Central memory CD8-positive, alpha-beta T cell (primary cell): ENCODE measurements around the gene SKI.

Source experiments
- ATAC-seq: fragments of 150-1000 bp; cut with Tn5 transposase; replicated peaks from 2 replicates; pipeline ENCODE4 v1.10.0; 2022; ENCODE audit warnings: mild to moderate bottlenecking, moderate FRiP score, moderate number of reproducible peaks; ENCODE audit not compliant: poor library complexity, severe bottlenecking; ENCODE audit errors: extremely low read depth
- DNase-seq, 2 donors: peaks; one replicate each; pipeline ENCODE4 v3.0.0; 2021; ENCODE audit warnings: low spot score in 2 of 2
- H3K27ac Mint-ChIP-seq: one replicate; pipeline ENCODE4 v1.8.0; 2022; ENCODE audit warnings: low read depth, mild to moderate bottlenecking, moderate library complexity, mixed read lengths
- H3K27me3 Mint-ChIP-seq: one replicate; pipeline ENCODE4 v1.8.0; 2022; ENCODE audit warnings: mixed read lengths
- H3K36me3 Mint-ChIP-seq: one replicate; pipeline ENCODE4 v1.8.0; 2022; ENCODE audit warnings: mild to moderate bottlenecking, moderate library complexity, mixed read lengths; ENCODE audit not compliant: insufficient read depth
- H3K4me1 Mint-ChIP-seq: one replicate; pipeline ENCODE4 v1.8.0; 2022; ENCODE audit warnings: mixed read lengths
- H3K4me3 Mint-ChIP-seq: one replicate; pipeline ENCODE4 v1.8.0; 2022; ENCODE audit warnings: mild to moderate bottlenecking, moderate library complexity, mixed read lengths
- H3K9me3 Mint-ChIP-seq: one replicate; pipeline ENCODE4 v1.8.0; 2022; ENCODE audit warnings: mixed read lengths

SKI gene

DNA sequence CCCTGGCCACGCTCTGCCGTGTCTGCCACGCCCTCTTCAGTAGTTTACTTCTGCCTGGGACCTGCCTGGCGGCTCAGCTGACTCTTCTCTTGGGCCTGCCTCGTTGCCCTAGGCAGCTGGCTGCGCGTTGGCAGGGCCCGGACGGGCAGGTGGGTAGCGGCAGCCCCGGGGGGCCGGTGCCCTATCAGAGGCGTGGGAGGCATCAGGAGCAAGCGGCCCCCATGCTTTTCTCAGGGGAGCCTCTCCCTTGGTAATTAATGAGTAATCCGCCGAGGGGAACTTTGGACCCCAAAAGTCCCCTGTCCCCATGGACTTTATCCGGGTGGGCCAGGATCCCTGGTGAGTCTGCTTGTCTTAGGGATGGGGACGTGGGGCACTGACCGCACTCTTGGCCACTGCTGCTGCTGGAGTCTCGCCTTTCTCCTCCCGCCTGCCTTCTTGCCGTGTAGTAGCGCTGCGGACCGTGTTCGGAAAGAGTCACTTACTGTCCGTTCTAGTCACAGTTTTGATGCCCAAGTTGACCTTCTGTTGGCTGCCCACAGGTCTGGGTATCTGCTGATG is 22.7 kb downstream of the SKI start:
- Mint-ChIP-seq H3K9me3 (no peaks in the 10 kb centered on the region), H3K36me3 (peaks cover 66% of the 10 kb centered on the region), H3K27ac (no peak overlapping the region), H3K27me3 (no peaks in the 10 kb centered on the region), H3K4me3 (no peak overlapping the region), H3K4me1 (peaks cover 32% of the 10 kb centered on the region)
- ATAC-seq (no peak), DNase-seq (no peak)

DNA sequence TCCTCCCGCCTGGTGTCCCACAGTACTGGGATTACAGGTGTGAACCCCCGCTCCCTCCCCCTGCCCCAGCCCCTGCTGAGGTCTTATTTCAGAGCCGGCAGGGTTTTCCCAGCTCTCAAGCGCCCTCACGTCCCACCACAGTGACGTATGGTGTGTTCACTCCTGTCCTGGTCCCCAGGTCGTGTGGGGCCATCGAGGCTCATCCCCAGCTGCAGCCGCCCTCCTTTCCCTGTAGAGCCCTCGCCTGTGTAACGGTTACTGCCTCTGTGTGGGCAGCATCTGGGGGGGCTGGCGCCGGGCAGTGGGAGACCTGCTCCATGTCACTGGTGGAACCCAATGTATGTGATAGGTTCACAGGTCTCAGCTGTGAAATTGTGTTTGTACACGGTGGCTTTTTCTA is 23.2 kb downstream of the SKI start:
- DNase-seq = no peak
- Mint-ChIP-seq H3K4me3 (peak overlapping the region; percentile 52), H3K36me3 (peaks cover 64% of the 10 kb centered on the region), H3K27me3 (no peaks in the 10 kb centered on the region), H3K27ac (no peak overlapping the region), H3K4me1 (peaks cover 27% of the 10 kb centered on the region), H3K9me3 (no peaks in the 10 kb centered on the region)
- no peak for ATAC-seq

DNA sequence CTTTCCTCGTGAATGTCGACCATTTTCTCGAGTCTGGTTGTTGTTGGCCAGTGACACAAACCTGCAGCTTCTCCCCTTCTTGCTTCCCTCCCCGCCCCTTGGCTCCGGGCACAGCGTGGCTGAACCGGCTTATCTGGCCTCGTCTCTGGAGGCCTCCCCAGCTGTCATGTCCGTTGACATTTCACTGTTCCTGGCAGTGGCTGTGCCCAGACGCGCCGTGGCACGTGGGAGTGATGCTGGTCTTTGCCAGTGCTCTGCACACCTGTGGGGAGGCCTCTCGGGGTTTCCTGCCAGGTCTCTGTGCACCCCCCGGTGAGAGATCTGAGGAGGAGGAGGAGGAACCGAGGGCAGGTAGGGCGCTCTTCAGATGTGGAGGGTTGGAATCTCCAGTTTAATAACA is 23.7 kb downstream of the SKI start:
- Mint-ChIP-seq H3K27ac (no peak overlapping the region), H3K4me3 (peak overlapping the region; percentile 52), H3K36me3 (peaks cover 60% of the 10 kb centered on the region), H3K27me3 (no peaks in the 10 kb centered on the region), H3K4me1 (peaks cover 22% of the 10 kb centered on the region), H3K9me3 (no peaks in the 10 kb centered on the region)
- ATAC-seq = no peak
- no peak for DNase-seq

DNA sequence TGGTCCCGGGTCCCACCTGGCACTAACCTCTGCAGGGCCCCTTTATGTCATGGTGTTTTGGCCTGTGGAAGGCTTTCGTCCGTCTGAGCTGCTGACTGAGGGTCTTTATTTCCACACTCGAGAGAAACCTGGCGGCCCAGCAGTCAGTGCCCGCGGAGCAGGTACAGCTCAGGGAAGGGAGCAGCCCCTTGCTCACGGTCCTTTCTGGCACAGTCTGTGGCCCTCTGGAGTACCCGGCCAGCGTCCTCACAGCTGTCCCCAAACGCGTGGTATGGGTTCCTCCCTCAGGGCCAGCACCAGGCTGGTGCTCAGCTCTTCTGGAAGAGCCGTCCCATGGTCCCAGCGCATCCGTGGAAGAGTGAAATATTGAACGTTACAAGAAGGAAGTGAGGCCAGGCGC is 24.3 kb downstream of the SKI start:
- Mint-ChIP-seq H3K27ac (no peak overlapping the region), H3K36me3 (peaks cover 55% of the 10 kb centered on the region), H3K9me3 (no peaks in the 10 kb centered on the region), H3K4me1 (peaks cover 18% of the 10 kb centered on the region), H3K27me3 (no peaks in the 10 kb centered on the region), H3K4me3 (peak overlapping the region; percentile 49)
- DNase-seq = no peak
- ATAC-seq = no peak

DNA sequence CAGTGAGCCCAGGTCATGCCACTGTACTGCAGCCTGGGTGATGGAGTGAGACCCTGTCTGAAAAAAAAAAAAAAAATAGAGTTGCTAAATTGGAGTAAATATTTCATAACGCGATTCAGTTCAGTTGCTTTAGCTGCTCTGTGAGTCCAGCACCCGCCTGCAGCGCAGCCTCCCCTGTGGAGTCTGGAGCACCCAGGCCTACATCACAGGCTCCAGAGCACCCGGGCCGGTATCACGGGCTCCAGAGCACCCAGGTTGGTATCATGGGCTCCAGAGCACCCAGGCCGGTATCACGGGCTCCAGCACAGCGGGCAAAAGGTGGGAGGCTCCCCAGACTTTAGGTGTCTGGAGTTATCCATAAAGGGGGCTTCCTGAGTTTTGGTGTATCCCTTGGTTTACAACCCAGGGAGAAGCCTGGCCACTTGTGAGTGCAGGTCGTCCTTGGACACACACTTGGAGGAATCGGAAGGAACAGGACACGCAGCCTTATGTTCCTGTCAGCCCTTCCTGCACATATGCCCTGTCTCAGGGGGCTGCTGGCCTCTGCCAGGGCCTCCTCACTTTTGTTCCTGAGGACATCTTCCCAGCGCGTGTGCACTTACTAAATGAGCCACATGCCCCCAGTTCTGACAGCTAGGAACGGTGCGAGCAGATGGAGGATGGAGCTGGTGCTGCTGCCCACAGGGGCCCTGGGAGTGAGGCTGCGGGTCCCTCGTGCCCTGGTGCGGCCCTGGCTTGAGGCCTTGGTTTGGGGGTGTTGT is 25.1 kb downstream of the SKI start:
- DNase-seq (no peak), ATAC-seq (no peak)
- no peak overlapping the region for H3K27ac Mint-ChIP-seq
- no peaks in the 10 kb centered on the region for H3K27me3 Mint-ChIP-seq
- H3K4me1 Mint-ChIP-seq = peaks cover 24% of the 10 kb centered on the region
- H3K4me3 Mint-ChIP-seq = peak overlapping the region; percentile 56
- peaks cover 58% of the 10 kb centered on the region for H3K36me3 Mint-ChIP-seq
- no peaks in the 10 kb centered on the region for H3K9me3 Mint-ChIP-seq

DNA sequence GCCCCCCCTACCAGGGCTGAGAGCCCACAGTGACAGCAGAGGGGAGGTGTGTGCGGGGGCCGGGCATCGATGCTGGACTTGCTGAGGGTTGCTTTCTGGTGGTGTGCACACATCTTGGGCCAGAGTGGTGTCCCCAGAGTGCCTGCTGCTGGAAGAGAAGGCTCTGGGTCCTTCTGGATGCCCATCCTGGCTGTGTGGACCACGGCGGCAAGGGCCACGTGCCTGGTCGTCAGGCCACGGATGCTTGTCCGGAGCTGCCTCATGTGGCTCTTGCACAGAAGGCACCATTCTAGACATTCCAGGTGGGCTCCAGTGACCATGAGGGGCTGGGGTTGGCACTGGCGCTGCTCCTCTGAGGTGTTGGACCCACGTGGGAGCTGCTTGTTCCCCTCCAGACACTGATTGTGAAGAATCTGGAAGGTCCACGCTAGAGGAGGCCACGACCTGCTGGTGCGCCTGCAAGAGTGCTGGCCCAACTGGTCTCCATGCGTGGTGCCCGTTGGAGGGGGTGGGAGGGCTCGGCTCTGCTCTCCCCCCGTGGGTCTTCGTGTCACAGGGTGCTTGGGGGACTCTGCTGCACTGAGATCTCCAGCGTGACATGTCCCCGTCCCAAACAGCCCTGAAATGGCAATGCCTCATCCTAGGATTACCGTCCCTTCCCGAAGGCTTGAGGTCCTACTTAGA is 25.8 kb downstream of the SKI start:
- Mint-ChIP-seq H3K9me3 (no peaks in the 10 kb centered on the region), H3K27me3 (no peaks in the 10 kb centered on the region), H3K27ac (no peak overlapping the region), H3K4me1 (peaks cover 21% of the 10 kb centered on the region), H3K36me3 (peaks cover 54% of the 10 kb centered on the region), H3K4me3 (peak overlapping the region; percentile 56)
- ATAC-seq (no peak), DNase-seq (no peak)

DNA sequence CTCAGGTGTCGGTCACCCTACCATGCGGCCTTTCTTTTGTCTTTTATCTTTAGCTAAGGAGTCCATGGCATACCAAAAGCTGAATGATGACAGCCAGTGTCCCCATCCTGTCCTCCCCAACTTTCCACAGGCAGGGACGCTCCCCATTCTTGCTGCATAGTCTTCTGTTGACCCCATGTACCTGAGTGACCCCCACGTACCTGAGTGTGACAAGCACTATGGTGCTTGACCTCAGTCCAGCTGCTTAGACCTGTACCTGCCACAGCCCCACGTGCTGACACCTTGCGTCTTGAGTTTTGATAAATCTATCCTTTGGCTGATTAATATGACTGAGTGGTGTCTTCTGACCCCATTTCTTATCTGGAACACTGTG is 26.9 kb downstream of the SKI start:
- H3K36me3 Mint-ChIP-seq = peaks cover 54% of the 10 kb centered on the region
- no peak overlapping the region for H3K4me3 Mint-ChIP-seq
- ATAC-seq (no peak), DNase-seq (no peak)
- H3K9me3 Mint-ChIP-seq = no peaks in the 10 kb centered on the region
- H3K4me1 Mint-ChIP-seq = peaks cover 25% of the 10 kb centered on the region
- H3K27ac Mint-ChIP-seq = no peak overlapping the region
- H3K27me3 Mint-ChIP-seq = no peaks in the 10 kb centered on the region

DNA sequence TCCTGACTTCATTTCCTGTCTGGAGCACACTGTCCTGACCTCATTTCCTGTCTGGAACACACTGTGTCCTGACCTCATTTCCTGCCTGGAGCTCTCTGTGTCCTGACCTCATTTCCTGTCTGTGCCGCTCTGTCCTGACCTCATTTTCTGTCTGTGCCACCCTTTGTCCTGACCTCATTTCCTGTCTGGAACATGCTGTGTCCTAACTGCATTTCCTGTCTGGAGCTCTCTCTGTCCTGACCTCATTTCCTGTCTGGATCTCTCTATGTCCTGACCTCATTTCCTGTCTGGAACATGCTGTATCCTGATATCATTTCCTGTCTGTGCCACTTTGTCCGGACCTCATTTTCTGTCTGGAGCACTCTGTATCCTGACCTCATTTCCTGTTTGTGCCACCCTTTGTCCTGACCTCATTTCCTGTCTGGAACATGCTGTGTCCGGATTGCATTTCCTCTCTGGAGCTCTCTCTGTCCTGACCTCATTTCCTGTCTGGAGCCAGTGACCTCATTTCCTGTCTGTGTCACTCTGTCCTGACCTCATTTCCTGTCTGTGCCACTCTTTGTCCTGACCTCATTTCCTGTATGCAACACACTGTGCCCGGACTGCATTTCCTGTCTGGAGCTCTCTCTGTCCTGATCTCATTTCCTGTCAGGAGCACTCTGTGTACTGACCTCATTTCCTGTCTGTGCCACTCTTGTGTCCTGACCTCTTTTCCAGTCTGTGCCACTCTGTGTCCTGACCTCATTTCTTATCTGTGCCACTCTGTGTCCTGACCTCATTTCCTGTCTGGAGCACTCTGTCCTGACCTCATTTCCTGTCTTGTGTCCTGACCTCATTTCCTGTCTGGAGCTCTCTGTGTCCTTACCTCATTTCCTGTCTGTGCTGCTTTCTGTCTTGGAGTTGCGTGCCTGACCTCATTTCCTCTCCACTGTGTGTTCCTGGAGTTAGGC is 27.6 kb downstream of the SKI start:
- DNase-seq = peak; percentile 65 to 90

DNA sequence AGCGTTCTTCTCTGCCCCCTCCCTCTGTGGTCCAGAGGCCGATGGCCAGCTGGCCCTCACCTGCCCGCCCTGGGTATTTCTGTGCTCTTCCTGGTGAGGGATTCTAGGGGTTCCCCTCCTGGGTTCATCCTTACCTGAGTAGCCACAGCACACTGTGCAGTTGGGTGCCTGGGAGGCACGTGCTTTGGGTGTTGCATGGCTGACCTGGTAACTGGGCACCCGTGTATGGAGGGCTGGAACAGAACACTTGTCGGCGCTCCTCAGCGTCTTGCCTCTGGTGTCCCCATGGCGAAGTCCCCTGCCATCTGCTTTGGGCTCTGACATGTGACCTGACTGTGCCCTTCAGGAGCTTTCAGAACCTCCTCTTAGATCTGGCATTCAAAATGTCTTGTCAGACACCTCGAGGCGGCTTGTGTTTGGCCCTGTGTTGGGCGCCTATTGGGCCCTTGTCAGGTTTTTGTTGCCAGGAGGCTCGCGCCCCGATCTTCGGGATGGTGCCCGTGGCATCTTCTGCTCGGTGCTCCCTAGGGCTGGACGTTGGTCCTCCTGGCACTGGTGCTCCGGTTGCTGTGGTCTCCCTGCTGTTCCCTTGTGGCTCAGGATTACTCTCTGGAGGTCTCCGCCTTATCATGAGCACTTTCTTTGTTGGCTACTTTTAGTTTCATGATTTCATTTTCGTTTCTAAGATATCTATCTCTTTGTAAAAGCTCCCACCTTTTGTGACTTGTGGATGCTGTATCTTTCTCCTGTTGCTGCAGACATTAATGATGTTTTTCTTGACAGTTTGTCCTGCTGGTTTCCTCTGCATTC is 28.5 kb downstream of the SKI start:
- Mint-ChIP-seq H3K9me3 (no peaks in the 10 kb centered on the region), H3K27ac (no peak overlapping the region), H3K36me3 (peaks cover 49% of the 10 kb centered on the region), H3K4me3 (no peak overlapping the region), H3K27me3 (no peaks in the 10 kb centered on the region), H3K4me1 (peaks cover 33% of the 10 kb centered on the region)
- no peak for DNase-seq
- no peak for ATAC-seq

More for the DNA sequence above, 27.6 kb downstream of the SKI start:
- Mint-ChIP-seq H3K27ac (no peak overlapping the region), H3K9me3 (no peaks in the 10 kb centered on the region), H3K27me3 (no peaks in the 10 kb centered on the region), H3K36me3 (peaks cover 54% of the 10 kb centered on the region), H3K4me3 (no peak overlapping the region), H3K4me1 (peaks cover 29% of the 10 kb centered on the region)
- peak; percentile 74 for ATAC-seq

DNA sequence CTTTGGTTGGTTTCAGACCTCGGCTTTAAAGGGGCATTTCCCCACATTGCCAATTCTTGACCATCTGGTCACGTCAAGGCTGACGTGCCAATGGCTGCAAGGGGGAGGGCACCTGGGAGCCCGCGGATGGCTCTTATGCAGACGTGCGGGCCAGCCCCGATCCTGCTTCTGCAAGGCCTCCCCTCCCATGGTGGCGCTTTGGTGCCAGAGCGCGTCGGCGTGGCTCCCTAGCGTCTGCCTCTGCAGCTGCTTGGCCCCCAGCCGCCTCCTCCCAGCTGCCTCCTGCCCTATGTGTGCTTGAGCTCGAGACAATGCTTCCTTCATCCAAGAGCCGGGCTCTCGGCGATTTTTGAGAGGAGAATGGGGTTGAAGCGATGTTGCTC is 29.1 kb downstream of the SKI start:
- H3K36me3 Mint-ChIP-seq = peaks cover 43% of the 10 kb centered on the region
- H3K4me1 Mint-ChIP-seq = peaks cover 33% of the 10 kb centered on the region
- no peak overlapping the region for H3K27ac Mint-ChIP-seq
- H3K4me3 Mint-ChIP-seq = no peak overlapping the region
- H3K27me3 Mint-ChIP-seq = no peaks in the 10 kb centered on the region
- ATAC-seq (no peak), DNase-seq (no peak)
- no peaks in the 10 kb centered on the region for H3K9me3 Mint-ChIP-seq

DNA sequence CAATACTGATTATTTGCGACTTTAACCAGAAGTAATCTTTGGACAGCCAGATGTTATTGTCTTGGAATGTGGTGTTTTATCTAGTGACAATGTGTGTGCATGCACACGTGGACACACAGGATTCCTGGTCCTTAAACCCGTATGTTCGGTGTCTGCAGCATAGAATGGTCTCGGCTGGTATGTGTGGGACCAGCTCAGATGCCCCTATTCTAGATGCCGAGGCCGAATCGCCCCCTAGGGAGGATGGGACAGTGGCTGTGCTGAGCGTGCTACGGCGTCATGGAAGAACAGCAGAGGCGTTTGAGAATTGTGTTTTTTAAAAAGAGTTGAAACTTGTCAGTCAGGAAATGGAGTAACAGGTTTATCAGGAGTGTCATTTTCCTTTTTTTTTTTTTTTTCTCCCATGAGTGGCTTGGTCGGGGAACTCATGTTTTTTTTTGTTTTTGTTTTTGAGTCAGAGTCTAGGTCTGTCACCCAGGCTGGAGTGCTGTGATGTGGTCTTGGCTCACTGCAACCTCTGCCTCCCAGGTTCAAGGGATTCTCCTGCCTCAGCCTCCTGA is 30.1 kb downstream of the SKI start:
- ATAC-seq (no peak), DNase-seq (no peak)
- Mint-ChIP-seq H3K27me3 (no peaks in the 10 kb centered on the region), H3K4me3 (peak overlapping the region; percentile 10), H3K27ac (no peak overlapping the region), H3K9me3 (no peaks in the 10 kb centered on the region), H3K36me3 (peaks cover 37% of the 10 kb centered on the region), H3K4me1 (peaks cover 28% of the 10 kb centered on the region)
